ENCODE measurements around the gene ANKLE2.

- TF ChIP-seq POLR2A (IDR thresholded peaks at IDR 0.05; ENCODE audit: low read length) (no peak), GATA1 (IDR thresholded peaks at IDR 0.05; ENCODE audit: low read depth, low read length) (no peak)
These were observed 27.5 kb upstream of the ANKLE2 start for GRCh38 chr12:132789099-132789471.

All from erythroblast (primary cell).